Inferior parietal cortex (tissue), 1 donor: ENCODE results near the gene MSANTD2.
"Not testable (repeated sequence)": the region's sequence is repeated elsewhere in the genome, so short reads cannot be mapped to it uniquely, and the experiment has no call there.

ENCODE experiments used
- DNase-seq: peaks from one replicate; pipeline ENCODE4 v3.0.0-alpha.2; 2016; ENCODE audit errors: extremely low spot score

The MSANTD2 gene

DNA sequence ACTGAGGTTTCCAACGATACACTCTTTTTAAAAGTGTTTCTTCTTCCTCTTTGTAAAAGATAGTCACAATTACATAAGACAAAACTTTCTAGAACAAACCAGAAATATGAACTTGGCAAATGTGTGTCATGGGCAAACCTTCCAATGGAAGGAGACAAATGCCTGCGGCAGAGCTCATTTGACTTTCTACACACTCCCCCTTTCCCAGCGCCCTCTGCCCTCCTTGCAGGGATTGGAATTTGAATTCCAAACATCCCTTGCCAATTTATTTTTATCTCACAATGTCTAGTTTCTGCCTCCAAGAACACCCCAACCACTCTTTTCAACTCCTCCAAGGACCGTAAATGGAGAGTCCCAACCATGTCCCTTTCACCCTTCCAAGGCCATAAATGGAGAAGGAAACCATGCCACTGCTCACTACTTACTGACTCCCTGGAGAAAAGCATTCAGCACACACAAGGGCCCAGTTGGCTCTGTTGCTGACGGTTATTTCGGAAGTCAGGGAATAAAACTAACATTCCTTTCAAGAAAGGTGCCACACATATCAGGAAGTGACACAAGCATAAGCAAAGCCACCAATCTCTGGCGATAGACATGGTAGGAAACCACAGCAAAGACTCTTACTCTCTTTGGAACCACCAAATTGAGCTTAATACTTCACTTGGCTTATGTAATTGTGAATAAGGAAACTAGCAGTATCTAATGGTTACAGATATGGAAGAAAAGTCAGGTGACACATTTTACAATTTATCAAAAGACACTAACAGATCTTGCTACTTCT, 23.2 kb downstream of the MSANTD2 start:
- no peak for DNase-seq

DNA sequence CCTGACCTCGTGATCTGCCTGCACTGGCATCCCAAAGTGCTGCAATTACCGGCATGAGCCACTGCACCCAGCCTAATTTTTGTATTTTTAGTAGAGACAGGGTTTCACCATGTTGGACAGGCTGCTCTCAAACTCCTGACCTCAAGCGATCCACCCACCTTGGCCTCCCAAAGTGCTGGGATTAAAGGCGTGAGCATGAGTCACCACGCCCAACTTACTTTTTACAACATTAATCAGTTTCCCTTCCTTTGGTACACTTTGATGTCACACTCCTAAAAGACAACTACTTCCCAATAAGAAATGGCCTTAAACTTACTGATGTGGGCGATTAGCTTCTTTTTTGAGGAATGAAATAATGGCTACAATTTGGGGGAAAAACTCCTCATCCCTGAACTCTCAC, 29.2 kb downstream of the MSANTD2 start:
- not testable (repeated sequence) for DNase-seq

DNA sequence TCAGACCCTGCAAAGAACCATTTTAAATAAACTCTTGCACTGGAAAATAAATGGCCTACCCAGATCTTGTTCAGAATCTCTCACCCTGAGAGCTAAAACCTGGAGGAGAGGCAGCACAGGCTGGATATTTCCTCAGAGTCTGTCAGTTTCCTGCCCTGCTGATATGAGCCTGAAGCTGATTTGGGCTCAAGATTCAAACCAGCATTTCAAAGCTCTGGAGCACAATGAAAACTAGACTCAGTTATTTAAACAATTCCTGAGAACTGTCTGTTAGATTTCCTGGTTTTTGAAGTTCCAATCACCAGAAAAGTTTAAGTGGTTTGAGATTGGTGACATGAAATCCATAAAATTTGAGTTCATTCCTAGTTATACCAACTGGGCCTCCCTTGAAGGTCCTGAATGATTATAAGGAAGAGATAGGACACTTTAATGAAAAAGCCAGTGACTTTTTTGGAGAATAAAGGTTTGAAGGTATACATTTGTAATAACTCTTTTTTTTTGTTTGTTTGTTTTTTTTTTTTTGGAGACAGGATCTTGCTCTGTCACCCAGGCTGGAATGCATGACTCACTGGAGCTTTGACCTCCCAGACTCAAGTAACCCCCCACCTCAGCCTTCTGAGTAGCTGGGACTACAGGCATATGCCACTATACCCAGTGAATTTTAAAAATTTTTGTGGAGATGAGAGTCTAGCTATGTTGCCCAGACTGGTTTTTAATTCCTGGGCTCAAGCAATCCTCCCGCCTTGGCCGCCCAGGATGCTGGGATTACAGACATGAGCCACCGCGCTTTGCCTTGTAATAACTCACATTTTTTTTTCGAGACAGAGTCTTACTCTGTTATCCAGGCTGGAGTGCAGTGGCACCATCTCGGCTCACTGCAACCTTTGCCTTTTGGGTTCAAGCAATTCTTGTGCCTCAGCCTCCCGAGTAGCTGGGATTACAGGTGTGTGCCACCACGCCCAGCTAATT, 30.1 kb downstream of the MSANTD2 start:
- DNase-seq: no peak

GRCh38 chr11:124768914-124769313, 31.3 kb downstream of the MSANTD2 start:
- no peak for DNase-seq

- DNase-seq: no peak
These were observed 34.0 kb downstream of the MSANTD2 start for GRCh38 chr11:124766156-124766555.

DNA sequence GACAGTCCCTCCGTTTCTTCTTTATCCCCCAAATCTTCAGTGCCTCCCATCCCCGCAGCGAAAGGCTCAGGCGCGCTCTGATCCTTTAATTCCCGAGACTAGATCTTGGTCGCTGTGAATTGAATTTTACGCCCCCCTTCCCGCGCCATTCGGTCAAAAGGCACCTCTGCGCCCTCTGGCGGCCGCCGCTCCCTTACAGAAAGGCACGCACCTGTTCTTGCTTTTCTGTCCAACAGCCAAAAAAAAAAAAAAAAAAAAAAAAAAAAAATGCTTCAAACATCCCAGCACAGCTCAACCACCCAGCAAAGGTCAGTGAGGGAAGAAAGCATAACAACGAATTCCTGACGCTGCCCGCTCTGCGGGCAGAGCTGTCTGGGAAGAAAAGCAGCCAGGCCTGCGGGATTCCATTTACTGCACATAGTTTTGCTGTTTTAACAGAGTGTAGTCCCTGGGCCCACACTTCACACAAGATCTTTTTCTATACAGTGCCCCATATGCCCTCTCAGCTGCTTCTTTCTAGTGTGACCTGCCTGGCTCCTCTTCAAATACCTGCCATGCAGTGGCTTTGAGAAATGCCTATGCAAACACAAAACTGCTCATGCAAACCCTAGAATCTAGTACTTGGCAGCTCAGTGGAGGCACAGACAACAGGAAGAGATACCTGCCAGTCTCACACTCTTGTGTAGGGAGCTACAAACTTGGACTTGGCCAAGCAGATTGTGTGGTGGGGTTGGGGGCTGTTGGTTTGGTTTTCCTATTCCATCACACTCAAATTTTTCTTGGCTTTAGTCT, 36.9 kb downstream of the MSANTD2 start:
- peak; percentile 72 for DNase-seq

- DNase-seq: no peak
These were observed 37.5 kb downstream of the MSANTD2 start for GRCh38 chr11:124762624-124763155.

DNA sequence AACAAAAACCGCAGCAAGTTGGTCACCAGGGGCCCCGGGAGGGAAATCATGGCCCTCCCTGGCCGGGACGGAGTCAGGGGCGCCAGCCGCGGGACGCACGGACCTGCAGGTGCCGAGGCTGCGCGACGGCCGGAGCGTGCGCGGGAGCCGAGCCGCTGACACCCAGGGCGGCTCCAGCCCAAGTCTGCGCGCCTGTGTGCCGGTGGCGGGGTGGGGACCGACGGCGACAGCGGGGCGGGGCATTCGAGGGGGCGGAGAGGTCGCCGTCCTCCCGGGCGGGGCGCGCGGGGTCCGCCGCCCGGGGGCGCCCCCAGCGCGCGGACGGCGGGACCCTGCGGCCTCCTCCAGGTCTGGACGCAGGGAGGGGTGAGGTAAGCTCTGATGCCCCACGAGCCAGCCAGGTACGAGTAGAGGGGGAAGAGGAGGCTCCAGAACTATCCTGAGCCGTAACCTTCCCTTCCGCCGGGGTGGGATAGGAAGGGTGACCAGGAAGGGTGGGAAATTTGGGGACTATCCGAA, 38.0 kb downstream of the MSANTD2 start, which contains the start of gene ESAM:
Gene ESAM (minus strand): TSS at position 186 of the 519 bp plus-strand sequence. CDS start 136 bp downstream, at position 50.
- DNase-seq: no peak

DNA sequence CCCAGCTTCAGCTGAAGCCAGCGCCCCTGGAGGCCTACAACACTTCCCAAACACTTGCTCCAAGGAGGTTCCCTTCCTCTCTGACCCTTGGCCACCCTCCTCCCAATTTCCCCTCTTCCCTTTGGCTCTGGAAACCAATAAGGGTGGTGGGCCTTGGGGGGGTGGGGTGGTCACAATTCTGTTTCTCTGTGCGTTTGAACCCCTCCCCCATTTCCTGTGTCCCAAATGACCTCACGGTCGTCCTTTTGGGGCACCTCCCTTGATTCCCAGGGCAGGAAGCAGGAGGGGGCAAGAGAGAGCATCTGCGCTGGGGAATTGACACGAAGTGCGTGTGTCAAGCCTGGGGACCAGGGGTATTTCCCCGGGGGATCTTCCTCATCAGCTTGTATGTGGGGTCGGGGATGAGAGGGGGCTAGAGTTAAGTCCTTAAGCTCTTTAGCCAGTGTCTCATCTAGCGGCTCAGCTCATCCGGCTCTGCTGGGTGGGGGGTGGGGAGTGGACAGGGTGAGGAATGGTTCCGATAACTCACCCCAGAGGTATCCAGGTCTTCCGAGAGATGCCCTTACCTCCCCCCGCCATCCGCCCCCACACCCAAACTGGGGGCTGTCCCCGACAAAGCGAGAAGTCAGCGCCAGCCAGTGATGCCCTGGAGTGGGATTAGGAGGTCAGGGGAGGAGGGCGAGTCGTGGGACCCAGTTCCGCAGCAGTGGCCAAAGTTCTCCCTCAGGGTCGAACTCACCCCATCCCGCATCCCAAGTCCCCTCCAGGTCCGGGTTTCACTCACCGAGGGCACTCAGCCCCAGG, 38.7 kb downstream of the MSANTD2 start:
- DNase-seq: no peak

DNA sequence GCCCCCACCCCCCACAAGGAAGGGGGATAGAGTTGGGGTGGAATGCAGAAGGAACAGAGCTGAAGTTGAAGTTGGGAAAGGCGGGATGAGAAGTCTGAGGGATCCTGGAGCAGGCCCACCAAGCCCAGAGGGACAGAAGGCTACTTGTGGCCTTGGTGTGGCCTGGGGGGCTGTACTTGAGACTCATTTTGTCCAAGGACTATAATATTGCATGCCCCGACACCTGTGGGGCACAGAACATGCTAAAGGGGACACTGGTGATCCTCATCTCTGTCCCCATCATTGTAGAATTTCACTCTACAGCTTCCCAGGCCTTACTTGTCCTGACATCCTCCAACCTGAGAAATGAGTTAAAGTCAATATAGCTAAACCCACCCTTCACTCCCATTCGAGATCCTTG, 39.4 kb downstream of the MSANTD2 start:
- DNase-seq: no peak

DNA sequence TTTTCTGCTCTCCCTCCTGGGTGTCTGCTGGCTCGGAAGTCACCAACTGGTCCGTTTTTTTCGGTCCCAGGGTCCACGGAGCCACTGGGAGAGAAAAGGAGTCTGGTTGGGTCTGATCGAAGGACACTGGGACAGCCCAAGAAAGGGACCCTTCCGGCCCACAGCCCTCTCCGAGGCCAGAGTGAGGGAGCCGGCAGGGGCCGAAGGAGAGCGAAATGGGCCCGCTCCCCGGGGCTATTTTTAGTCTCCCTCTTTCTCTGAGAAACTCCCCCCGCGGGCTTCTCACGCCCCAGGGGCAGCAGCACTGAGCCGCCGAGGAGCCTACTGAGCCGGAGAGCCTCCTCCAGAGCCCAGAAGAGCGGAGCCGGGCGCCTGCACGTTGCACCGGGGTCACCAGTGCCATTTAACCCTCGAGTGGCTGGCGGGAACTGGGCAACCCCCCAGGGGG, 40.0 kb downstream of the MSANTD2 start:
- no peak for DNase-seq

- no peak for DNase-seq
These were observed 40.7 kb downstream of the MSANTD2 start for GRCh38 chr11:124759266-124760204.

DNA sequence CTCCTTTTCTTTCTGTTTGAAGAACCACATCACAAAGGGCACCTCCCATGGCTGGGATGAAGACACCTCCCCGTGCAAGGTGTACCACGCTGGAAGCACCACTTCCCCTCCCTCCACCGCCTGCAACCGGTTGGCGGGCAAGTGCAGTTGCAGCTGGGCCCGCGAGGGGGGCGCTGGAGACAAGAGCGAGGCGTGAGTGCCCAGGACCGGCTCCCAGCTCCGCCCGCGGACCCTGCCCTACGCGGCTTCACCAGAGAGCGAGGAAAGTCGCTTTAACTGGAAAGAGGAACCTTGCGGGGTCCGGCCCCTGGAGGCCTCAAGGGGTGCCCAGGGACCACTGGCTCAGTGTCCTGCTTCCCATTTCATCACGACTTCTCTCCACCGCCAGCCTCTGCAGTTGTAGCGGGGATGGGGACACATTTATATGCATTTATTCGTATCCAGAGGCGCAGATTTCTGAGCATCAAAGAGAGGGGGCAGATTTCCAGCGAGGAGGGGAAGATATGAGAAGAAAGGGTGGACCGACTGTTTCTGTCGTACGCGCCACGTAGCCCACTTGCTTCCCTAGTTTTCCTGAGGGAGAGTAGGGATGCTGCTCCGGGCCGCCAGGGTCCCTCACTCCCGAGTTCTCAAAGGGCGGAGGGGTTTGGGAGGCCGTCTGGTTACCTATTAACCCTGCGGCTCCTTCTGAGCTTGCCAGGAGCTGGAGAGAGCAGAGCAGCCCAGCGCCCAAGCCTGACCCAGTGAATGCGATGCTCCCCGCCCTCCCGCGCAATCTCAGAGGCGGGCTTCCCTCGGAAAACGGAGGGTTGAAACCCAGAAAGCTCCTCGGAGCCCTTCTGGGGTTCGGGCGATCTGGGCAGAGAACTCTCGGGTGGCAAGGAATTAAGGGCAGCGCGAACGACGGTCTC, 41.6 kb downstream of the MSANTD2 start:
- peak; percentile 58 for DNase-seq

DNA sequence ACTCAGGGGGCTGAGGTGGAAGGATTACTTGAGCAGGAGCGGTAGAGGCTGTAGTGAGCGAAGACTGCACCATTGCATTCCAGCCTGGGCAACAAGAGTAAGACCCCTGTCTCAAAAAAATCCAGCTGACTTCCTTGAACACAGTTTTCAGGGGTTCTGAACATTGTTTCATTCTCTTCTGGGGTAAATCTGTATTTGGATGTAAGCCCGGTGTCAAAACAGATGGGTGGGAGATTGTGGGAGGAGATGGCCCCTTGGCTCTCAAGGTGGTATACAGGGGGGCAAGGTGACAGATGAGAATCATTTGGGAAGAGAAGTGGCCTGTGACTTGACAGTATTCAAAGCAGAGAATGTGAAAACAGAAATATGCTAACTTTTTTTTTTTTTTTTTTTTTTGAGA, 42.9 kb downstream of the MSANTD2 start:
- DNase-seq: no peak

- DNase-seq: no peak
These were observed 43.4 kb downstream of the MSANTD2 start for GRCh38 chr11:124756753-124757227.

DNA sequence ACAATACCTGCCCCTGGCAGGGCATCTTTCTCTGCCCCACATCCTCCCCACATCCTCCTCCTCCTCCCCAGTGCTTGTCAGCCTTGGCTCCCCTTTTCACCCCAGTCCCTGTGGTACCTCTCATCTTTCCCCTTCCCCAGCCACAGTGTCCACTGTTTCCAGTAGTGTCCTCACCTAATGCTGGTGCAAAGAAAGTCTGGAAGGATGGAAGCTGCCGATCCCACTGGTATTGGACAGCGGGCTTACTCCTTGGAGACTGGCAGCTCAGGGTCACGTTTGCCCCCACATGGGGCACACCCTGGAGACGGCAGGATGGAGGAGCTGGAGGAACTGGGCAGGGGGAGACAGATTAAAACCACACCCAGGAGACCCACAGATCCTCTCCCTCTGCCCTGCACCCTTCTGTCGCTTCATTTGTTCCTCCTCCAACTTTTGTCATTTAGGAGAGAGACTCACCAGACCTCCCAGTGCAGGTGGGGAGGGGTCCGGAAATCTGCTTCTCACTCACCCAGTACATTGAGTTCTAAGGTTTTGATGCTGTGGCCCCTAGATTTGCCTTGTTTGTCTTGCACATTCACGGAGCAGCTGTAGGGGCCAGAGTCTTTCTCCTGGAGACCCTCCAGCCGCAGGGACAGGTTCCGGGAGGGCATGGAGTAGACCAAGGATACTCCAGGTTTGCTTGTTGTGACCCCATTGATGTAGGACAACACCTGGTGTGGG, 44.0 kb downstream of the MSANTD2 start:
- DNase-seq: no peak

DNA sequence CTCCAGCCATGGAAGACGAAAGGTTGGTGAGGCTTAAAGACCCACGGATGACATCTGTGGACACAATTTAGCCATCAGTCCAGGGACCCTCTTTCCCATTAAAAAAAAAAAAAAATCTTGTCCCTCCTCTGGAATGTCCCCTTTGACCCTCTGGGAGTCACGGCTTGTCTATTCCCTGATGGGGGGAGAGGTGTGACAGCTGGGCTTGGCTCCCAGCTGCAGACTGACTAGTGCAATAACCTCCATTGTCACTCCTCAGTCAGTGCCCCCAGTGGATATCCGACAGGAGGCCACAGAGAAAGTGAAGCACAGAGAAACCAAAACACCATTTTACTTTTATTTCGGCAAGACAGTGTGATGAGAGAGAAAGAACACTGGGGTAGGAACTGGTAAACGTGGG, 45.5 kb downstream of the MSANTD2 start:
- DNase-seq: no peak
